ENCODE results near the gene ST6GAL1.
"Not testable (repeated sequence)": the region's sequence is repeated elsewhere in the genome, so short reads cannot be mapped to it uniquely, and the experiment has no call there.

Gene ST6GAL1

DNA sequence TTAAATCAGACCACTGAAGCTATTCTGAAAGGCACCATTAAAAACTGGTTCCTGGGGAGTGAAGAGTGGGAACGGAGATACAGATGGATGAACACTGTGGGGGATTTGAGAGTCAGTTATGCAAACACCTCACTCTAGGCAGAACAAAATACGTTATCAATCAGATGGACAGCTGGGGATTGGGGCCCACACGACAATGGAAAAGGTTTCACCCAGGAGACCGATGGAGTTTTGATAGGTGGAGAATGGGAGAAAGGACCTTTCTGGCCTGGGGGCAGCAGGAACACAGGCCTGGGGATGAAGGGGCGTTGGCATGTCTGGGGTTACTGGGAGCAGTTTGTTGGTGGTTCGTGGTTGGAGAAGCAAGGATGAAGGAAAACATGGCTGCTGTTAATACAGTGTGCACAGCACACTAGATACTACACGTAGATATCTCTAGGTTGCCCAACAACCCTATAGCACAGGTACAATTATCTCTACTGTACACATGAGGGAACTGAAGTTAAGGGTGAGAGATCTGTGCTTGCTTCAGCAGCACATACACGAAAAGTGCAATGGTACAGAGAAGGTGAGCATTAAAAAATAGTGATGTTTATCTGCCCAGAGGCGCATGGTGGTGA lies 16.5 kb downstream of the ST6GAL1 start:
- no peak for DNase-seq

- DNase-seq, result no peak
Observed at GRCh38 chr3:186949281-186949982, 19.1 kb downstream of the ST6GAL1 start.

- no peak for DNase-seq
Observed at GRCh38 chr3:186950402-186951093, 20.2 kb downstream of the ST6GAL1 start.

DNA sequence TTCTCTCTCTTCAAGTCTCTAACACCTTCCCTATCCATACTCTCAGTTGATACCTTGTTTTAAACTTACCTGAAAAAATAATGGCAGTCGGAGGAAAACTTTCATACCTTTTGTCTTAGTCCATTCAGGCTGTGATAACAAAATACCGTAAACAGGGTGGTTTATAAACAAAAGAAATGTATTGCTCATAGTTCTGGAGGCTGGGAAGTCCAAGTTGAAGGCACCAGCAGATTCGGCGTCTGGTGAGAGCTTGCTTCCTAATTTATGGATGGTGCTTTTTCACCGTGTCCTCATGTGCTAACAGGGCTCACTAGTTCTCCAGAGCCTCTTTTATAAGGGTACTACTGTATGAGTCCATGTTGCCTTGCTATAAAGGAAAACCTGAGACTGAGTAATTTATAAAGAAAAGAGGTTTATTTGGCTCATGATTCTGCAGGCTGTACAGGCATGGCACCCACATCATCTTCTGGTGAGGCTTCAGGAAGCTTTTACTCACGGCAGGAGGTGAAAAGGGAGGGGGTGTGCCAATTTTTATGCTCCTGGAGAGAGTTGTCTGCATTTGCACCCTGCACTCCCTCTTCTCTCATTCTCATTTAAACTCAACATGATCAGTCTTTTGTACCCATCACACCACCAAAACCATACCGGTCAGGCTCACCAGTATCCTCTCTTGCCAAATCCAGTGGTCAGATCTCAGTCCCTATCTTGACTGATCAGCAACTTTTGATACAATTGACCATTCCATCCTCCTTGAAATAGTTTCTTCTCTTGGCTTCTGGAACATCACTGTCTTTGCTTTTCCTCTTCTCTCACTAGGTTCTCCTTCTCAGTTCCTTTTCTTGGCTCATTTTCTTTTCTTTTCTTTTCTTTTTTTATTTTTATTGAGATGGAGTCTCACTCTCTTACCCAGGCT lies 21.6 kb downstream of the ST6GAL1 start:
- no peak for DNase-seq

GRCh38 chr3:186953011-186953487 lies 22.7 kb downstream of the ST6GAL1 start:
- no peak for DNase-seq

DNA sequence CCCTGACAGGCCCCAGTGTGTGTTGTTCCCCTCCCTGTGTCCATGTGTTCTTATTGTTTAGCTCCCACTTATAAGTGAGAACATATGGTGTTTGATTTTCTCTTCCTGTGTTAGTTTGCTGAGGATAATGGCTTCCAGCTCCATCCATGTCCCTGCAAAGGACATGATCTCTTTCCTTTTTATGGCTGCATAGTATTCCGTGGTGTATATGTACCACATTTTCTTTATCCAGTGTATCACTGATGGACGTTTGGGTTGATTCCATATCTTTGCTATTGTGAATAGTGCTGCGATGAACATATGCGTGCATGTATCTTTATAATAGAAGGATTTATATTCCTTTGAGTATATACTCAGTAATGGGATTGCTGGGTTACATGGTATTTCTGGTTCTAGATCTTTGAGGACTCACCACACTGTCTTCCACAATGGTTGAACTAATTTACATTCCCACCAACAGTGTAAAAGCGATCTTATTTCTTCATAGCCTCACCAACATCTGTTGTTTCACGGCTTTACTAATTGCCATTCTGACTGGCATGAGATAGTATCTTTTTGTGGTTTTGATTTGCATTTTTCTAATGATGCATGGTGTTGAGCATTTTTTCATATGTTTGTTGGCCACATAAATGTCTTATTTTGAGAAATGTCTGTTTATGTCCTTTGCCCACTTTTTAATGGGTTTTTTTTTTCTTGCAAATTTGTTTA lies 23.8 kb downstream of the ST6GAL1 start:
- DNase-seq, result not testable (repeated sequence)

DNA sequence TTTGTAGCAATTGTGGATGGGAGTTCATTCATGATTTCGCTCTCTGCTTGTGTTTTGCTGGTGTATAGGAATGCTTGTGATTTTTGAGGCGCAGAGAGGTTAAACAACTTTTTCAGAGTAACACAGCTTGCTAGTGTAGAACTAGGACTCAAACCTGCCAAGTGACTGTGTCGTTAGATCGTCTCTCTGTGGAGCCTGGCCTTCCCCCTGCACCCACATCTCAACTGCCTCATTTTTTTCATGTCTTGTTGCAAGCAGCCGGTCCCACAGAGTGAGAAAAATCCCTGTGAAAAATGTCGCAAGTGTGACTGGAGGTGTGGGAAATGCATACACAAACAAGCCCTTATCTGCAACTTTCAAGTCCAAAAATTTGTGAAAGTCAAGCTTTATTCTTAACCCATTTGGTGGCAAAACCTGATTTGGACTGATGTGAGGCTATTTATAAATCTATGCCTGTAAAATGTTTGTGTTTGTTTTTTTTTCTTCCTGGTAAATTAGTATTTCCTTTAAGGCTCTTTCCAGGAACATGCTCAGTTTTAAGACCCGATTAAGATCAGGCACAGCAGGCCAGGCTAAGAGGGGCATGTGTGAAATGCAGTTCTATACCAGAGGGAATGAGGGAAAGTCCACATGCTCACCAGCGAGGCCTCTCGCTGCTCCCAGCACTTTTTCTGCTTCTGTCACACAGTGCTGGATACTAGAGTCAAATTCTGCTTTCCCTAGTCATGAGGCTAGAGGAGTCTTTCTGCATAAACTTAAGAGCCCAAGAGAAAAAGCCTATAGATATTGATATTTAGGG lies 25.8 kb downstream of the ST6GAL1 start:
- DNase-seq, result no peak

DNA sequence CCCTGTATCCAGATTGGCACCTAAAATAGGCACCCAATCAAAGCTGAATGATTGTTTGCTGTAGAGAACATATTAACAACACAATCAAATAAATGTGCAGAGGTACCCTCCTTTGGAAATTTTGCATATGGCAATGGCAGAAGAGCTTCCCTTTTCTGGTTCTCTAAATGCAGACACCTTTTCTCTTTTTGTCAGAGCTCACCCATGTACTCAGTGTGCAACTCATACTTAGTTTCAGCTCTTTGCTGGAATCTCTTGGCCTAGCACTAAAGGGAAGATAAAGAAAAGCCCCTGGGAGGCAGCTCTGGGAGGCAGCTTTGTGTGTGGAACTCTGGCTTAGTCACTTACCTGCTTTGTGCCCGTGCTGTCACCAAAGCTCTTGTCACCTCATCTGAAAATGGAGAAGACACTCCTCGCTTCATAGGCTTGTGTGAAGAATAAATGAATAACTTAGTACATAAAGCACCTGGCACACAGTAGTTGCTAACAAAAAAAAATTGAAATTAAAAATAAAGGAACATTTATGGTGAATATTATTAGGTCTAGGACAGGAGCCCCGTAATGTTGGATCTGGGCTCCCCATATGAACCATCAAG lies 28.8 kb downstream of the ST6GAL1 start:
- no peak for DNase-seq

DNA sequence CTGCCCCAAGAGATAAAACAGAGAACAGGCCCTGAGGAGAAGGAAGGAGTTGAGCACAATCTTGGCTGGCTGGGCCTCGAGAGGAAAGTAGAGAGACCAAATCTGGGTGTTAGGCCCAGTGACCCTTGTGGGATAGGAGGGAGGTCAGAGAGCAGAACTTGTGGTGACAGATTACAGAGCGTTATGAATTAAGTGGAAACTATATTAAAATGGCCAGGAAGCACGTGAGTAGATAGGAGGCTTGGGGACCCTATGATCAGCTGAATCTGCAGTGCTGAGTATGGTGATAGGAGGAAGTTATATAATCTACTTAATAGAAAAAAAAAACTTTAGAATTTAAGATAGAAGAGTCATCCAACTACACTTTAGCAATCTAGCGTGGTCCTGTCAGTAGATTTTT lies 30.0 kb downstream of the ST6GAL1 start:
- DNase-seq, result no peak

- no peak for DNase-seq
Observed at GRCh38 chr3:186962445-186962844, 32.1 kb downstream of the ST6GAL1 start.

DNA sequence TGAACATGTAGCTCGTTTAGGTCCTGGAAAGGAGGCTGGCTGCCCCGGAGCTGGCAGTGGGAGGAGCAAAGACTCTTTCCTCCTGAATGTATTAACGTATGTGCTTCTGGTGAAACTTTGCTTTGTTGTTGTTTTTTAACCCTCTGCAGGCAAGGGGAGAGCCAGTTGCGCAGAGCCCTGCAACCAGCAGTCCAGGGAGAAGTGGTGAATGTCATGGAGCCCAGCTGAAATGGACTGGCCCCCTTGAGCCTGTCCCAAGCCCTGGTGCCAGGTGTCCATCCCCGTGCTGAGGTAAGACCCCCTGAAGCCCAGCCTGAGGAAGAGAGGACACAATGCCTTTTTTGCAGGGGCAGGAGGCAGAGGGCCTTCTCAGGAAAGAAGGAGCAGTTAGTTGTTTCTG lies 33.3 kb downstream of the ST6GAL1 start:
- DNase-seq, result no peak

DNA sequence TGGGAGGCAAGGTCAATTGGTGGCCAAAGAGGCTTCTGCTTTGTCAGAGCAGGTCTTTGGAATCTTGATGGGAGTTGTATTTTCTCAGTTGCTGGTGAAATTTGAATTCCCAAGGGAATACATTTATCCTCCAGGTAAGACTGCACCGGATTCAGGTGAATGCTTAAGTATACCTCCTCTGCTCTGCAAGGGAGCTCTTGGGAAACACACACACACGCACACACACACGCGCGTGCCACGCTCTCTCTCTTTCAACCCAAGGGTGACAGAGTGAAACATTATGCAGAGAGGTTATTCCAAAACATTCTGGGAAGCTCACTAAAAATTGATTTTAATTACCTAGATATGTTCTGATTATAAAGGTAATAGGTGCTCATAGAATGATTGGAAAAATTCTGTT lies 33.7 kb downstream of the ST6GAL1 start:
- DNase-seq, result no peak

- DNase-seq, result no peak
Observed at GRCh38 chr3:186964616-186965015, 34.3 kb downstream of the ST6GAL1 start.

- no peak for DNase-seq
Observed at GRCh38 chr3:186965141-186965879, 35.0 kb downstream of the ST6GAL1 start.

GRCh38 chr3:186966406-186966805 lies 36.1 kb downstream of the ST6GAL1 start:
- no peak for DNase-seq

DNA sequence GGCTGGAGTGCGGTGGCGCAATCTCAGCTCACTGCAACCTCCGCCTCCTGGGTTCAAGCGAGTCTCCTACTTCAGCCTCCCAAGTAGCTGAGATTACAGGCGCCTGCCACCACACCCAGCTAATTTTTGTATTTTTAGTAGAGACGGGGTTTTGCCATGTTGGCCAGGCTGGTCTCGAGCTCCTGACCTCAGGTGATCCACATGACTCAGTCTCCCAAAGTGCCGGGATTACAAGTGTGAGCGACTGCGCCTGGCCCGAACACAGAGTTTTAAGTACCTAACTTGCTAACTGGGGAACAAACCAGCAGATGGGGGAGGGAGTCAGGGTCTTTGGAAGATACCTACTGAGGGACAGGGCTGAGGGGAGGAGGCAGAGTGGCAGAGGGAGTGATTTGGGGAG lies 36.9 kb downstream of the ST6GAL1 start:
- DNase-seq, result not testable (repeated sequence)

DNA sequence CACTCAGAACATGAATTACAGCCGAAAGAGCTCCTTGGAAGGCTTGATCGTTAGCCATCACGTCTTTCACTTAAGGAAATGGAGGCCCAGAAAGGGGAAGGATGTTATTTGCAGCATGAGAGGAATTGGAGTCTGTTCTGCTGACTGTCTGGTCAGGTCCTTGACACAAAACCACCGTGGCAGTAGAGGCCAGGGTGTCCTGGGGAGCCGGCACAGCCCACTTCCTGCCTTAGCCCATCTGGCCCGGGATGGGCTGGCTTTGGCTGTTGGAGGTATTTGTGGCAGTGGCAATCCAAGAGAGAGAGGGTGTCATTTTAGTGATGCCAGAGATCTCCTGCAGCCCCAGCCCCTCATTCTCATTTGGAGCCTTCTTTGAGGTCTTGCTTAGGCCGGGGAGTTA lies 37.4 kb downstream of the ST6GAL1 start:
- DNase-seq, result no peak

GRCh38 chr3:186969607-186970006 lies 39.3 kb downstream of the ST6GAL1 start:
- DNase-seq, result no peak

DNA sequence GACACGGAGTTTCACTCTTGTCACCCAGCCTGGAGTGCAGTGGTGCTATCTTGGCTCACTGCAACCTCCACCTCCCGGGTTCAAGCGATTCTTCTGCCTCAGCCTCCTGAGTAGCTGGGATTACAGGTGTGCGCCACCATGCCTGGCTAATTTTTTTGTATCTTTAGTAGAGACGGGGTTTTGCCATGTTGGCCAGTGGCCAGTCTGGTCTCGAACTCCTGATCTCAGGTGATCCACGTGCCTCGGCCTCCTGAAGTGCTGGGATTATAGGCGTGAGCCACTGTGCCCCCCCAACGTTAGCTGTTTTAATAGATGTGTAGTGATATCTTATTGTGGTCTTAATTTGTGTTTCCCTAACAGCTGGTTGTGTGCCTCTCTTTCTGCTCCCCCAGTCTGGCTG lies 40.8 kb downstream of the ST6GAL1 start:
- not testable (repeated sequence) for DNase-seq

DNA sequence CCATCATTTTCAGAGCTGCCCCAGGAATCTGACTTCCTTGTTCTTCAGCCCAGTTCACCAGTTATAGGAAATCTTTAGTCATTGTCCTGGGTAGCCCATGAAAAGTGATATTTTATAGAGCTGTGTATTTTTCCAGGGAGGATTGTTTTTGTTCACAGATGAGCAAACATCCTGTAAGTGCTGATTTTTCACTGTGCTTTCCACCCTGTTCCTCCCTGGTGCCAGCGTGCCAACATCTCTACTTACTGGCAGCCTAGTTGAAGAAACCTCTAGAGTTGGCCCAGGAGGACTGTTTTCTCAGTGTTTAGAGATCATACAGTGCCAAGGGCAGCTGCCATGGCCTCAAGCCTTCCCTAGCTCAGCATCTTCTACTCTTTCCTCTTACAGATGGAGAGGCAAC lies 41.3 kb downstream of the ST6GAL1 start:
- no peak for DNase-seq

Data from stimulated activated CD4-positive, alpha-beta T cell treated with anti-CD3 and anti-CD28 coated beads, Interleukin-1b, Interleukin-23, amount 100 ng/mL, for 48 hours (primary cell).